Activated T-helper 9 cell treated with anti-CD3 and anti-CD28 coated beads, Interleukin-2, amount 50 U/mL, for 16 hours (primary cell): ENCODE data around the gene AMHR2.
A peak's percentile ranks its signal among the peaks of the same experiment; 100 is the strongest.
"Not testable (repeated sequence)": the region's sequence is repeated elsewhere in the genome, so short reads cannot be mapped to it uniquely, and the experiment has no call there.

ENCODE experiments used
- DNase-seq: peaks from one replicate; pipeline ENCODE4 v3.0.0-alpha.2; 2020; ENCODE audit warnings: low read depth

AMHR2 gene

GRCh38 chr12:53414756-53415417 is 8.8 kb upstream of the AMHR2 start:
- no peak for DNase-seq

GRCh38 chr12:53415752-53416389 is 7.8 kb upstream of the AMHR2 start:
- not testable (repeated sequence) for DNase-seq

GRCh38 chr12:53417291-53417816 is 6.3 kb upstream of the AMHR2 start:
- not testable (repeated sequence) for DNase-seq

- DNase-seq, result no peak
These were observed 5.4 kb upstream of the AMHR2 start for GRCh38 chr12:53418221-53418620.

GRCh38 chr12:53419756-53420155 is 3.9 kb upstream of the AMHR2 start:
- no peak for DNase-seq

GRCh38 chr12:53422247-53422646 is 1.4 kb upstream of the AMHR2 start:
- not testable (repeated sequence) for DNase-seq

- DNase-seq, result no peak
These were observed 1.2 kb downstream of the AMHR2 start for GRCh38 chr12:53424626-53425514.

GRCh38 chr12:53425515-53426150 is 2.0 kb downstream of the AMHR2 start:
- DNase-seq, result no peak

- DNase-seq, result no peak
These were observed 4.4 kb downstream of the AMHR2 start for GRCh38 chr12:53427905-53428594.

GRCh38 chr12:53428741-53429140 is 5.1 kb downstream of the AMHR2 start:
- no peak for DNase-seq

GRCh38 chr12:53430116-53430515 is 6.5 kb downstream of the AMHR2 start:
- DNase-seq, result no peak

GRCh38 chr12:53431187-53431586 is 7.5 kb downstream of the AMHR2 start:
- no peak for DNase-seq

GRCh38 chr12:53435326-53435725 is 11.7 kb downstream of the AMHR2 start:
- DNase-seq, result not testable (repeated sequence)

GRCh38 chr12:53439582-53439981 is 15.9 kb downstream of the AMHR2 start:
- DNase-seq, result not testable (repeated sequence)

- peak; percentile 97 for DNase-seq
These were observed 17.6 kb downstream of the AMHR2 start, which contains the start of gene PRR13 for GRCh38 chr12:53441040-53441833. Gene PRR13, plus strand, starts transcription at chr12:53441734. Its CDS starts 981 bp downstream, at chr12:53442715.

- no peak for DNase-seq
These were observed 20.3 kb downstream of the AMHR2 start for GRCh38 chr12:53443955-53444354.

GRCh38 chr12:53444593-53445325 is 21.1 kb downstream of the AMHR2 start:
- DNase-seq, result not testable (repeated sequence)

GRCh38 chr12:53450936-53451335 is 27.3 kb downstream of the AMHR2 start:
- DNase-seq, result no peak

- DNase-seq, result peak; percentile 97
These were observed 28.1 kb downstream of the AMHR2 start, which contains the start of gene PCBP2 for GRCh38 chr12:53451661-53452158. Gene PCBP2, plus strand, starts transcription at chr12:53452102. Its CDS starts 2,699 bp downstream, at chr12:53454801.
